ENCODE results near the gene OGA.

Gene OGA

GRCh38 chr10:101775273-101776160 lies 42.7 kb downstream of the OGA start, which contains the start of gene FGF8:
Gene FGF8, minus strand, starts transcription at chr10:101776114. Its CDS starts 214 bp downstream, at chr10:101775900.
- no peak for DNase-seq (ENCODE audit: low spot score)

- DNase-seq (ENCODE audit: low spot score) = no peak
These were observed 43.5 kb downstream of the OGA start for GRCh38 chr10:101774589-101775272.

- DNase-seq (ENCODE audit: low spot score) = no peak
These were observed 44.2 kb downstream of the OGA start for GRCh38 chr10:101773923-101774588.

- no peak for DNase-seq (ENCODE audit: low spot score)
These were observed 45.1 kb downstream of the OGA start for GRCh38 chr10:101772895-101773761.

- no peak for DNase-seq (ENCODE audit: low spot score)
These were observed 46.0 kb downstream of the OGA start for GRCh38 chr10:101772017-101772894.

- DNase-seq (ENCODE audit: low spot score) = no peak
These were observed 46.9 kb downstream of the OGA start for GRCh38 chr10:101771380-101771779.

- DNase-seq (ENCODE audit: low spot score) = no peak
These were observed 47.7 kb downstream of the OGA start for GRCh38 chr10:101770331-101771215.

GRCh38 chr10:101769541-101770180 lies 48.6 kb downstream of the OGA start:
- no peak for DNase-seq (ENCODE audit: low spot score)

- DNase-seq (ENCODE audit: low spot score) = no peak
These were observed 49.5 kb downstream of the OGA start for GRCh38 chr10:101768791-101769170.

GRCh38 chr10:101767966-101768790 lies 50.1 kb downstream of the OGA start:
- no peak for DNase-seq (ENCODE audit: low spot score)

- no peak for DNase-seq (ENCODE audit: low spot score)
These were observed 50.7 kb downstream of the OGA start for GRCh38 chr10:101767600-101767945.

GRCh38 chr10:101766753-101767599 lies 51.3 kb downstream of the OGA start:
- no peak for DNase-seq (ENCODE audit: low spot score)

- DNase-seq (ENCODE audit: low spot score) = no peak
These were observed 51.9 kb downstream of the OGA start for GRCh38 chr10:101766306-101766705.

GRCh38 chr10:101763141-101763846 lies 55.0 kb downstream of the OGA start:
- no peak for DNase-seq (ENCODE audit: low spot score)

- no peak for DNase-seq (ENCODE audit: low spot score)
These were observed 55.5 kb downstream of the OGA start for GRCh38 chr10:101762736-101763135.

GRCh38 chr10:101761226-101761625 lies 57.0 kb downstream of the OGA start:
- no peak for DNase-seq (ENCODE audit: low spot score)

- DNase-seq (ENCODE audit: low spot score) = no peak
These were observed 57.7 kb downstream of the OGA start for GRCh38 chr10:101760510-101760909.

Data from HuH-7 (cell line).